Left ventricle myocardium inferior (tissue), 1 donor: Measurements from ENCODE around the gene CYP26C1. TPM values are rescaled to one million over a fixed set of nuclear protein-coding genes. Genes with fewer than 3 reads are reported as not detected.

Source experiments
- DNase-seq: peaks from one replicate; pipeline ENCODE4 v3.0.0-alpha.2; 2020
- H3K27ac ChIP-seq: fragments of 200-600 bp; replicated peaks from 2 replicates; pipeline ENCODE4 v1.8.0; 2021
- H3K27me3 ChIP-seq: fragments of 200-600 bp; 2 replicates; pipeline ENCODE4 v1.8.0; 2021; ENCODE audit warnings: low read depth
- H3K36me3 ChIP-seq: fragments of 200-600 bp; 2 replicates; pipeline ENCODE4 v1.8.0; 2021
- H3K4me1 ChIP-seq: fragments of 200-600 bp; 2 replicates; pipeline ENCODE4 v1.8.0; 2021
- H3K4me3 ChIP-seq: fragments of 200-600 bp; 2 replicates; pipeline ENCODE4 v1.8.0; 2021; ENCODE audit warnings: mild to moderate bottlenecking, moderate library complexity
- H3K9me3 ChIP-seq: fragments of 200-600 bp; replicated peaks from 2 replicates; pipeline ENCODE4 v1.8.0; 2021
- CTCF ChIP-seq: fragments of 200-600 bp; IDR thresholded peaks from 2 replicates; pipeline ENCODE4 v1.8.0; 2021; ENCODE audit warnings: antibody characterized with exemption, mild to moderate bottlenecking, borderline replicate concordance
- intact Hi-C: fragments of 100-400 bp; cut with micrococcal nuclease; formaldehyde crosslinking; loops from one replicate; pipeline ENCODE4 v1.11.0; 2022
- total RNA-seq: library from RNA; stranded (reverse); fragmentation: NEBNext Ultra II Directional; extraction: Animal tissue kit (Norgen Biotek cat#: 25700); gene quantifications from one replicate; pipeline ENCODE4 v1.2.1, GENCODE V29; 2021
- donor health status: DM: no; HTN: yes; CAD: no; lungs with severe emphysema.

CYP26C1 gene
- total RNA-seq, 1 donor from 2014 or later, result not detected

- no peaks in the 10 kb centered on the region for H3K27me3 ChIP-seq
- DNase-seq, result no peak
- H3K4me3 ChIP-seq, result no peak overlapping the region
- intact Hi-C loops, result no loop called here
- peaks cover 9% of the 10 kb centered on the region for H3K9me3 ChIP-seq
- H3K36me3 ChIP-seq, result peaks cover 14% of the 10 kb centered on the region
- no peak for TF ChIP-seq CTCF
- H3K27ac ChIP-seq, result no peak overlapping the region
- peaks cover 4% of the 10 kb centered on the region for H3K4me1 ChIP-seq
Measured at GRCh38 chr10:93028883-93029282, 31.7 kb upstream of the CYP26C1 start.

GRCh38 chr10:93030409-93030808, 30.2 kb upstream of the CYP26C1 start:
- intact Hi-C loops, result no loop called here
- Histone ChIP-seq H3K27ac (no peak overlapping the region), H3K4me1 (peaks cover 7% of the 10 kb centered on the region), H3K4me3 (no peak overlapping the region), H3K36me3 (peaks cover 14% of the 10 kb centered on the region), H3K27me3 (no peaks in the 10 kb centered on the region), H3K9me3 (peaks cover 9% of the 10 kb centered on the region)
- TF ChIP-seq CTCF, result no peak
- no peak for DNase-seq

DNA sequence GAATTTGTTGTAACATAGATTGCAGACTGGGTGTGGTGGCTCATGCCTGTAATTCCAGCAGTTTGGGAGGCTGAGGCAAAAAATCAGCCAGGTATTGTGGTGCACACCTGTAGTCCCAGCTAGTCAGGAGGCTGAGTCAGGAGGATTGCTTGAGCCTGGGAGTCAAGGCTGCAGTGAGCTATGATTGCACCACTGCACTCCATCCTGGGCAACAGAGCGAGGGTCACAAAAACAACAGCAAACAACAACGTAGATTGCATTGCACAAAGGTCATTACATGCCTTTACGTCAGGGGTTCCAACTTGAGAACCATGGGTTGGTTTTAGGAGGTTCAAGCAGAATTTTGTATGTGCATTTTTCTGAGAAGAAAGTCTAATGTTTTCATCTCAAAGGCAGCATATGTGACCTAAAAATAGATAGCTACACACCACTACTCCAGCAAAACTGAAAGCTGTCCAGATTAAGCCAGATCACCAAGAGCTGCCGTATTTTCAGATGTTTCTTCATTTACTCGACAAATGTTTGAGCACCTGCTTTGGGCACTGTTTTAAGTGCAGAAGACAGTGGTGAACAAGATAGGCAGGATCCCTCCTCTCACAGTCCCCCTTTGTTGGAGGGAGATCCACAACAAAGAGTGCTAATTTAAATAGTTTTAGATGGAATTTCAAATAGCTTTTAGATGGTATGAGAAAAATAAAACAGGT, 28.3 kb upstream of the CYP26C1 start:
- peaks cover 6% of the 10 kb centered on the region for H3K36me3 ChIP-seq
- H3K27ac ChIP-seq, result no peak overlapping the region
- peaks cover 7% of the 10 kb centered on the region for H3K4me1 ChIP-seq
- no peak overlapping the region for H3K4me3 ChIP-seq
- no peaks in the 10 kb centered on the region for H3K27me3 ChIP-seq
- H3K9me3 ChIP-seq, result peaks cover 6% of the 10 kb centered on the region
- DNase-seq, result no peak
- TF ChIP-seq CTCF, result no peak
- intact Hi-C loops, result no loop called here

DNA sequence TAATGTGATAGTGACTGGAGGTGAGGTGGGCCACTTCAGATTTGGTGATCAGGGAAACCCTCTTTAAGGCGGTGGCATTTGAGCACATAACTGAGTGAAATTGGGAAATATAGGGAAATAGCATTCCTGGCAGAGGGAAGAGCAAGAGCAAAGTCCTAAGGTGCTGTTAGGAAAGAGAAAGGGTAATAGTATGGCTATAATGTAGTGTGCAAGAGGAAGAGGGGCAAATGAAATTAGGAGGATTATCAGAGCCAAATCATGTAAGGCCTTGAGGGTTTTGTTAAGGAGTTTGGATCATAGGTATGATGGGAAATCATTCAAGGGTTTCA, 27.8 kb upstream of the CYP26C1 start:
- no peaks in the 10 kb centered on the region for H3K27me3 ChIP-seq
- peaks cover 7% of the 10 kb centered on the region for H3K4me1 ChIP-seq
- no peak overlapping the region for H3K27ac ChIP-seq
- no peak for DNase-seq
- intact Hi-C loops, result no loop called here
- no peak for TF ChIP-seq CTCF
- peaks cover 2% of the 10 kb centered on the region for H3K36me3 ChIP-seq
- H3K4me3 ChIP-seq, result no peak overlapping the region
- H3K9me3 ChIP-seq, result peaks cover under 1% of the 10 kb centered on the region

DNA sequence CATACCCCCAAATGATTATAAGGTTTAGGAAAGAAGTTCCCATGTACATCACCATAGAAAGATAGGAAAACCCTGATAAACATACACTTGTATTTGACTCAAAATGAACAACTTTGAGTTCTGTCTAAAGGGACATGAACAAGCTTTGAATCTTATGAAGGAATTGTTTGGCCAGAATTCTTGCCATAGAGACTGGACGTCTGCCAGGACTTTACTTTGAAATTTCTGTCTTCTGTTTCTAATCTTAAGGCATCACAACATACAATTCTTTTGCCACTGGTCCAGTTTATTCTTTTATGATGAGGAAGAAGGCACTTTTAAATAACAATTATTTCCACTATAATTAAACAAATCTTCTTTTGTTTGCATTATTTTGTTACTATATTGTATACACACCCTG, 26.2 kb upstream of the CYP26C1 start:
- Histone ChIP-seq H3K36me3 (no peaks in the 10 kb centered on the region), H3K4me3 (no peak overlapping the region), H3K27me3 (no peaks in the 10 kb centered on the region), H3K9me3 (no peaks in the 10 kb centered on the region), H3K27ac (no peak overlapping the region), H3K4me1 (peaks cover 7% of the 10 kb centered on the region)
- no peak for DNase-seq
- TF ChIP-seq CTCF, result no peak
- intact Hi-C loops, result no loop called here

DNA sequence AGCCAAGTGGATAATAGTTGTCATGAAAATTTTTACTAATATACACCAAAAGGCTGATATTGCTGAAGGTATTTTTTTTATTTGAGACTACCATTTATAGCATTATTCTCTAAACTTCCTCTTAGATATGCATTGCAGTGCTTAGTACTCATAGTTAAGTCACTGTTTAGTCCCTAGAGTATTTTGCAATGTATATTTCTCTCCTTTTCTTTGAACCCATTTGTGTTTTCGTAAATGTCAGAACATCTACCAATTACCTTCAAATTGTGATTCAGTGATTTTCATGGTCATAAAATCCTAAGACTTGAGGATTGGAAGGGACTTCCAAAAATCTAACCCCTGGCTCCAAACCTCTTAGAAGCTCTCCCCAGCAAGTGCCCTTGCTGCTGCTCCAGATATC, 21.5 kb upstream of the CYP26C1 start:
- TF ChIP-seq CTCF, result no peak
- no peak overlapping the region for H3K27ac ChIP-seq
- no peak for DNase-seq
- H3K4me3 ChIP-seq, result no peak overlapping the region
- no peaks in the 10 kb centered on the region for H3K27me3 ChIP-seq
- intact Hi-C loops, result no loop called here
- H3K4me1 ChIP-seq, result peaks cover 1% of the 10 kb centered on the region
- no peaks in the 10 kb centered on the region for H3K9me3 ChIP-seq
- no peaks in the 10 kb centered on the region for H3K36me3 ChIP-seq
